ENCODE data around the gene CLPSL2. TPM values are rescaled to one million over a fixed set of nuclear protein-coding genes. Genes with fewer than 3 reads are reported as not detected.

CLPSL2 gene
- total and polyA plus RNA-seq, 2 experiments from 2014 or later: not detected

- no peak overlapping the region for H3K4me3 ChIP-seq
- 77% methylated on average over 16 of the region's 16 CpGs for WGBS (ENCODE audit: low lambda C conversion rate, missing lambda C conversion rate)
- TF ChIP-seq EZH2phosphoT487 (IDR thresholded peaks at IDR 0.05; ENCODE audit: low read depth, severe bottlenecking, unreplicated experiment): no peak
- TF ChIP-seq EZH2 (IDR thresholded peaks at IDR 0.05; ENCODE audit: borderline replicate concordance): no peak
- peak; percentile 77 for TF ChIP-seq CTCF (IDR thresholded peaks at IDR 0.05; ENCODE audit: poor library complexity)
- no peaks in the 10 kb centered on the region for H4K20me1 ChIP-seq (ENCODE audit: insufficient read depth, poor library complexity, severe bottlenecking)
- H3K9me3 ChIP-seq (ENCODE audit: low read depth): no peaks in the 10 kb centered on the region
- H3K4me2 ChIP-seq: no peak overlapping the region
- no peaks in the 10 kb centered on the region for H3K36me3 ChIP-seq (replicated peaks; ENCODE audit: insufficient read depth, low read depth)
- no peaks in the 10 kb centered on the region for H3K27me3 ChIP-seq
- no peaks in the 10 kb centered on the region for H3K9me2 ChIP-seq (replicated peaks; ENCODE audit: insufficient read depth)
- H2AFZ ChIP-seq: no peak overlapping the region
- peaks cover 18% of the 10 kb centered on the region for H3K4me1 ChIP-seq (ENCODE audit: insufficient read depth)
- DNase-seq (ENCODE audit: low spot score): peak; percentile 86
- H3K79me2 ChIP-seq: no peaks in the 10 kb centered on the region
- no peak overlapping the region for H3K27ac ChIP-seq
Measured at GRCh38 chr6:35737413-35738211, 38.8 kb upstream of the CLPSL2 start.

- Histone ChIP-seq H3K9me3 (ENCODE audit: low read depth) (no peaks in the 10 kb centered on the region), H4K20me1 (ENCODE audit: insufficient read depth, poor library complexity, severe bottlenecking) (no peaks in the 10 kb centered on the region), H3K4me2 (no peak overlapping the region), H3K27me3 (no peaks in the 10 kb centered on the region), H3K4me1 (ENCODE audit: insufficient read depth) (peaks cover 9% of the 10 kb centered on the region), H2AFZ (peak overlapping the region; percentile 25), H3K9me2 (replicated peaks; ENCODE audit: insufficient read depth) (no peaks in the 10 kb centered on the region), H3K36me3 (replicated peaks; ENCODE audit: insufficient read depth, low read depth) (no peaks in the 10 kb centered on the region), H3K27ac (peak overlapping the region; percentile 64), H3K79me2 (no peaks in the 10 kb centered on the region), H3K4me3 (no peak overlapping the region)
- TF ChIP-seq CTCF (IDR thresholded peaks at IDR 0.05; ENCODE audit: poor library complexity) (no peak), EZH2 (IDR thresholded peaks at IDR 0.05; ENCODE audit: borderline replicate concordance) (no peak), EZH2phosphoT487 (IDR thresholded peaks at IDR 0.05; ENCODE audit: low read depth, severe bottlenecking, unreplicated experiment) (no peak)
- 63% methylated on average over 5 of the region's 5 CpGs for WGBS (ENCODE audit: low lambda C conversion rate, missing lambda C conversion rate)
- DNase-seq (ENCODE audit: low spot score): no peak
Measured at GRCh38 chr6:35739645-35740524, 36.5 kb upstream of the CLPSL2 start.

- H3K79me2 ChIP-seq: no peaks in the 10 kb centered on the region
- H4K20me1 ChIP-seq (ENCODE audit: insufficient read depth, poor library complexity, severe bottlenecking): no peaks in the 10 kb centered on the region
- WGBS (ENCODE audit: low lambda C conversion rate, missing lambda C conversion rate): 34% methylated on average over 8 of the region's 8 CpGs
- no peak overlapping the region for H3K4me2 ChIP-seq
- no peaks in the 10 kb centered on the region for H3K9me2 ChIP-seq (replicated peaks; ENCODE audit: insufficient read depth)
- H2AFZ ChIP-seq: no peak overlapping the region
- H3K27me3 ChIP-seq: no peaks in the 10 kb centered on the region
- DNase-seq (ENCODE audit: low spot score): no peak
- H3K4me1 ChIP-seq (ENCODE audit: insufficient read depth): peaks cover 9% of the 10 kb centered on the region
- no peak overlapping the region for H3K27ac ChIP-seq
- no peak overlapping the region for H3K4me3 ChIP-seq
- H3K36me3 ChIP-seq (replicated peaks; ENCODE audit: insufficient read depth, low read depth): no peaks in the 10 kb centered on the region
- TF ChIP-seq EZH2phosphoT487 (IDR thresholded peaks at IDR 0.05; ENCODE audit: low read depth, severe bottlenecking, unreplicated experiment): no peak
- H3K9me3 ChIP-seq (ENCODE audit: low read depth): no peaks in the 10 kb centered on the region
Measured at GRCh38 chr6:35742842-35743241, 33.6 kb upstream of the CLPSL2 start.

- Histone ChIP-seq H2AFZ (no peak overlapping the region), H3K9me2 (replicated peaks; ENCODE audit: insufficient read depth) (no peaks in the 10 kb centered on the region), H3K27me3 (no peaks in the 10 kb centered on the region), H3K27ac (no peak overlapping the region), H3K36me3 (replicated peaks; ENCODE audit: insufficient read depth, low read depth) (no peaks in the 10 kb centered on the region), H4K20me1 (ENCODE audit: insufficient read depth, poor library complexity, severe bottlenecking) (no peaks in the 10 kb centered on the region), H3K4me2 (no peak overlapping the region), H3K9me3 (ENCODE audit: low read depth) (no peaks in the 10 kb centered on the region), H3K4me3 (no peak overlapping the region), H3K79me2 (no peaks in the 10 kb centered on the region), H3K4me1 (ENCODE audit: insufficient read depth) (no peaks in the 10 kb centered on the region)
- 96% methylated on average over 7 of the region's 7 CpGs for WGBS (ENCODE audit: low lambda C conversion rate, missing lambda C conversion rate)
- no peak for DNase-seq (ENCODE audit: low spot score)
- TF ChIP-seq EZH2phosphoT487 (IDR thresholded peaks at IDR 0.05; ENCODE audit: low read depth, severe bottlenecking, unreplicated experiment) (no peak), CTCF (IDR thresholded peaks at IDR 0.05; ENCODE audit: poor library complexity) (no peak), EZH2 (IDR thresholded peaks at IDR 0.05; ENCODE audit: borderline replicate concordance) (no peak)
Measured at GRCh38 chr6:35745509-35745908, 30.9 kb upstream of the CLPSL2 start.

All from hepatocyte (in vitro differentiated cells).